ENCODE measurements around the gene AGO1.

DNA sequence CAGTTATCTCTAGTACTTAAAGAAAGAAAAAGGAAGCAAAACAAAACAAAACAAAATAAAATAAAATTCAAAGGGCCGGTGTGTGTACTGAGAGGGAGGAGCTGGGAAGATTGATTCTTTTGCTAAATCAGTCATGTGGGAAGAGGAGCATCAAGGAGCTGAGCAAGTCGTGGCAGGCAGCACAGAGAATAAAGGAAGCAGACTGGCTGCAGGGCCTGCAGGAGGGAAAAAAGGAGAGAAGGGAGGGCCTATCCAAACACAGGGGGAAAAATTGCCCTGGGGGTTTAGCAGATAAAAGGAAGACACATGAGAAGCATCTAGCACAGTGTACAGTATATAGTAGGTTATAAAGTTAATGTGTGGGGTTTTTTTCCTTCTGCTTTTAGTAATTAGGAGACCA is 47.6 kb upstream of the AGO1 start:
- TF ChIP-seq, protein P1, sequence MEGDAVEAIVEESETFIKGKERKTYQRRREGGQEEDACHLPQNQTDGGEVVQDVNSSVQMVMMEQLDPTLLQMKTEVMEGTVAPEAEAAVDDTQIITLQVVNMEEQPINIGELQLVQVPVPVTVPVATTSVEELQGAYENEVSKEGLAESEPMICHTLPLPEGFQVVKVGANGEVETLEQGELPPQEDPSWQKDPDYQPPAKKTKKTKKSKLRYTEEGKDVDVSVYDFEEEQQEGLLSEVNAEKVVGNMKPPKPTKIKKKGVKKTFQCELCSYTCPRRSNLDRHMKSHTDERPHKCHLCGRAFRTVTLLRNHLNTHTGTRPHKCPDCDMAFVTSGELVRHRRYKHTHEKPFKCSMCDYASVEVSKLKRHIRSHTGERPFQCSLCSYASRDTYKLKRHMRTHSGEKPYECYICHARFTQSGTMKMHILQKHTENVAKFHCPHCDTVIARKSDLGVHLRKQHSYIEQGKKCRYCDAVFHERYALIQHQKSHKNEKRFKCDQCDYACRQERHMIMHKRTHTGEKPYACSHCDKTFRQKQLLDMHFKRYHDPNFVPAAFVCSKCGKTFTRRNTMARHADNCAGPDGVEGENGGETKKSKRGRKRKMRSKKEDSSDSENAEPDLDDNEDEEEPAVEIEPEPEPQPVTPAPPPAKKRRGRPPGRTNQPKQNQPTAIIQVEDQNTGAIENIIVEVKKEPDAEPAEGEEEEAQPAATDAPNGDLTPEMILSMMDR (IDR thresholded peaks at IDR 0.05; ENCODE audit: low read depth, low read length) = no peak
- TF ChIP-seq EZH2phosphoT487 (IDR thresholded peaks at IDR 0.05; ENCODE audit: low read depth) = no peak

Data from OCI-LY3 (cell line).